Measurements from ENCODE around the gene SNAPIN. TPM values are rescaled to one million over a fixed set of nuclear protein-coding genes. Genes with fewer than 3 reads are reported as not detected.

Gene SNAPIN
- polyA plus RNA-seq, 1 of the 3 experiments (the other 2 are of a cell fraction) = 57.6 TPM

DNA sequence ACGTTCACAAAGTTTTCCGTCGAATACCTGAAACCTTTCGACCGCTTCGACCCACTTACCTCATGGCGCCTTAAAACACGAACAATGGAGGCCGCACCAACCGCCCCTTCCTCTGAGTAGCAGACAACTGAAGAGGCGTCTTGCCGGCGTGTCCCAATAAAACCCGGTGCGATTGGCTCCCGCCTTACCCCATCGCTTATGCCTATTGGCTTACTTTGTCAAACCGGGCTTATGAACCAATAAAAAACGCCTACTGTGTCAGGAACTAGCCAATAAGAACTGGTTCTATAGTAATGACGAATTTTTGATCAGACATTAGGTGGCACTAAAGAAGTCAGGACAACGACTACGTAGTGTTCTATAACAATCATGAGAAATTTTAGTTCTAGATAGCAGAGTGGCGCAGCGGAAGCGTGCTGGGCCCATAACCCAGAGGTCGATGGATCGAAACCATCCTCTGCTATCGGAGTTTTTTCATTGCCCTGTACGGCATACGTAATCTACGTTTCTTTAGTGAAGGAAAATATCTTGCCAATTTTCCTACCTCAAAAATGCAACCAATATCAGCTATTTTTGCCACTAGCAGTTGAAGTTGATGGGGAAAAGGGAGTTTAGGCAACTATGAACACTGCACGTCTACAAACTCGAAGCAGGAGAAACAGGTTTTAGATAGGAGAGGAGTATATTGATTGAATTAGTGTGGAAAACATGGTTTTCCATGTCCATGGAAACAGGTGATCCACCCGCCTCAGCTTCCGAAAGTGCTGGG, 12.5 kb downstream of the SNAPIN start, which contains the start of gene ILF2 (continued):
- peak; percentile 90 for TF ChIP-seq MXI1 (IDR thresholded peaks at IDR 0.05; ENCODE audit: low read depth, low read length)
- no peak for TF ChIP-seq ELF1 (IDR thresholded peaks at IDR 0.05)
- TF ChIP-seq, protein P1, sequence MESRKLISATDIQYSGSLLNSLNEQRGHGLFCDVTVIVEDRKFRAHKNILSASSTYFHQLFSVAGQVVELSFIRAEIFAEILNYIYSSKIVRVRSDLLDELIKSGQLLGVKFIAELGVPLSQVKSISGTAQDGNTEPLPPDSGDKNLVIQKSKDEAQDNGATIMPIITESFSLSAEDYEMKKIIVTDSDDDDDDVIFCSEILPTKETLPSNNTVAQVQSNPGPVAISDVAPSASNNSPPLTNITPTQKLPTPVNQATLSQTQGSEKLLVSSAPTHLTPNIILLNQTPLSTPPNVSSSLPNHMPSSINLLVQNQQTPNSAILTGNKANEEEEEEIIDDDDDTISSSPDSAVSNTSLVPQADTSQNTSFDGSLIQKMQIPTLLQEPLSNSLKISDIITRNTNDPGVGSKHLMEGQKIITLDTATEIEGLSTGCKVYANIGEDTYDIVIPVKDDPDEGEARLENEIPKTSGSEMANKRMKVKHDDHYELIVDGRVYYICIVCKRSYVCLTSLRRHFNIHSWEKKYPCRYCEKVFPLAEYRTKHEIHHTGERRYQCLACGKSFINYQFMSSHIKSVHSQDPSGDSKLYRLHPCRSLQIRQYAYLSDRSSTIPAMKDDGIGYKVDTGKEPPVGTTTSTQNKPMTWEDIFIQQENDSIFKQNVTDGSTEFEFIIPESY (IDR thresholded peaks at IDR 0.05; ENCODE audit: borderline replicate concordance, low read depth) = no peak
- peak; percentile 67; the same call in 1 of the 2 replicates for TF ChIP-seq RCOR1 (IDR thresholded peaks at IDR 0.05; ENCODE audit: low read length)
- no peak for TF ChIP-seq SMC3 (IDR thresholded peaks at IDR 0.05; ENCODE audit: low read depth, low read length)
- TF ChIP-seq, protein P2, sequence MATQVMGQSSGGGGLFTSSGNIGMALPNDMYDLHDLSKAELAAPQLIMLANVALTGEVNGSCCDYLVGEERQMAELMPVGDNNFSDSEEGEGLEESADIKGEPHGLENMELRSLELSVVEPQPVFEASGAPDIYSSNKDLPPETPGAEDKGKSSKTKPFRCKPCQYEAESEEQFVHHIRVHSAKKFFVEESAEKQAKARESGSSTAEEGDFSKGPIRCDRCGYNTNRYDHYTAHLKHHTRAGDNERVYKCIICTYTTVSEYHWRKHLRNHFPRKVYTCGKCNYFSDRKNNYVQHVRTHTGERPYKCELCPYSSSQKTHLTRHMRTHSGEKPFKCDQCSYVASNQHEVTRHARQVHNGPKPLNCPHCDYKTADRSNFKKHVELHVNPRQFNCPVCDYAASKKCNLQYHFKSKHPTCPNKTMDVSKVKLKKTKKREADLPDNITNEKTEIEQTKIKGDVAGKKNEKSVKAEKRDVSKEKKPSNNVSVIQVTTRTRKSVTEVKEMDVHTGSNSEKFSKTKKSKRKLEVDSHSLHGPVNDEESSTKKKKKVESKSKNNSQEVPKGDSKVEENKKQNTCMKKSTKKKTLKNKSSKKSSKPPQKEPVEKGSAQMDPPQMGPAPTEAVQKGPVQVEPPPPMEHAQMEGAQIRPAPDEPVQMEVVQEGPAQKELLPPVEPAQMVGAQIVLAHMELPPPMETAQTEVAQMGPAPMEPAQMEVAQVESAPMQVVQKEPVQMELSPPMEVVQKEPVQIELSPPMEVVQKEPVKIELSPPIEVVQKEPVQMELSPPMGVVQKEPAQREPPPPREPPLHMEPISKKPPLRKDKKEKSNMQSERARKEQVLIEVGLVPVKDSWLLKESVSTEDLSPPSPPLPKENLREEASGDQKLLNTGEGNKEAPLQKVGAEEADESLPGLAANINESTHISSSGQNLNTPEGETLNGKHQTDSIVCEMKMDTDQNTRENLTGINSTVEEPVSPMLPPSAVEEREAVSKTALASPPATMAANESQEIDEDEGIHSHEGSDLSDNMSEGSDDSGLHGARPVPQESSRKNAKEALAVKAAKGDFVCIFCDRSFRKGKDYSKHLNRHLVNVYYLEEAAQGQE (IDR thresholded peaks at IDR 0.05; ENCODE audit: low read depth, low read length) = peak; percentile 29; the same call in 1 of the 2 replicates
- peak; percentile 89 for TF ChIP-seq RFX5 (IDR thresholded peaks at IDR 0.05; ENCODE audit: low read length)
- TF ChIP-seq RXRA (IDR thresholded peaks at IDR 0.05; ENCODE audit: borderline replicate concordance, low read depth) = no peak
- TF ChIP-seq, protein P3, sequence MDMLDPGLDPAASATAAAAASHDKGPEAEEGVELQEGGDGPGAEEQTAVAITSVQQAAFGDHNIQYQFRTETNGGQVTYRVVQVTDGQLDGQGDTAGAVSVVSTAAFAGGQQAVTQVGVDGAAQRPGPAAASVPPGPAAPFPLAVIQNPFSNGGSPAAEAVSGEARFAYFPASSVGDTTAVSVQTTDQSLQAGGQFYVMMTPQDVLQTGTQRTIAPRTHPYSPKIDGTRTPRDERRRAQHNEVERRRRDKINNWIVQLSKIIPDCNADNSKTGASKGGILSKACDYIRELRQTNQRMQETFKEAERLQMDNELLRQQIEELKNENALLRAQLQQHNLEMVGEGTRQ (IDR thresholded peaks at IDR 0.05; ENCODE audit: borderline replicate concordance, low read depth, low read length) = no peak
- TF ChIP-seq SIN3A (IDR thresholded peaks at IDR 0.05; ENCODE audit: borderline replicate concordance, low read depth, low read length) = no peak; the same call in 1 of the 2 replicates
- TF ChIP-seq RAD21 (IDR thresholded peaks at IDR 0.05; ENCODE audit: low read length) = no peak
- peak; percentile 83; the same call in 1 of the 2 replicates for TF ChIP-seq YY1 (IDR thresholded peaks at IDR 0.05; ENCODE audit: low read depth)
- peak; percentile 25; the same call in 1 of the 2 replicates for TF ChIP-seq GABPA (IDR thresholded peaks at IDR 0.05; ENCODE audit: low read depth)
- peak; percentile 92 for TF ChIP-seq TAF1 (IDR thresholded peaks at IDR 0.05; ENCODE audit: borderline replicate concordance, low read depth, low read length)
- no peak for TF ChIP-seq JUND (IDR thresholded peaks at IDR 0.05)
- TF ChIP-seq FOXJ3 (CRISPR knock-in tag; IDR thresholded peaks at IDR 0.05) = no peak
- TF ChIP-seq MEF2A (IDR thresholded peaks at IDR 0.05; ENCODE audit: borderline replicate concordance, low read depth) = no peak
- TF ChIP-seq CHD2 (IDR thresholded peaks at IDR 0.05; ENCODE audit: low read length, partially characterized antibody) = peak; percentile 85
- TF ChIP-seq EZH2phosphoT487 (IDR thresholded peaks at IDR 0.05; ENCODE audit: borderline replicate concordance, low read depth) = no peak
